Stimulated activated CD4-positive, alpha-beta T cell treated with anti-CD3 and anti-CD28 coated beads, TNF-alpha, amount 100 ng/mL, for 24 hours (primary cell): ENCODE measurements around the gene IQCK.

Experiments used
- DNase-seq, 3 experiments: peaks; one replicate each; pipeline ENCODE4 v3.0.0-alpha.2; 2020; ENCODE audit warnings: low read depth in 3 of 3

IQCK gene

DNA sequence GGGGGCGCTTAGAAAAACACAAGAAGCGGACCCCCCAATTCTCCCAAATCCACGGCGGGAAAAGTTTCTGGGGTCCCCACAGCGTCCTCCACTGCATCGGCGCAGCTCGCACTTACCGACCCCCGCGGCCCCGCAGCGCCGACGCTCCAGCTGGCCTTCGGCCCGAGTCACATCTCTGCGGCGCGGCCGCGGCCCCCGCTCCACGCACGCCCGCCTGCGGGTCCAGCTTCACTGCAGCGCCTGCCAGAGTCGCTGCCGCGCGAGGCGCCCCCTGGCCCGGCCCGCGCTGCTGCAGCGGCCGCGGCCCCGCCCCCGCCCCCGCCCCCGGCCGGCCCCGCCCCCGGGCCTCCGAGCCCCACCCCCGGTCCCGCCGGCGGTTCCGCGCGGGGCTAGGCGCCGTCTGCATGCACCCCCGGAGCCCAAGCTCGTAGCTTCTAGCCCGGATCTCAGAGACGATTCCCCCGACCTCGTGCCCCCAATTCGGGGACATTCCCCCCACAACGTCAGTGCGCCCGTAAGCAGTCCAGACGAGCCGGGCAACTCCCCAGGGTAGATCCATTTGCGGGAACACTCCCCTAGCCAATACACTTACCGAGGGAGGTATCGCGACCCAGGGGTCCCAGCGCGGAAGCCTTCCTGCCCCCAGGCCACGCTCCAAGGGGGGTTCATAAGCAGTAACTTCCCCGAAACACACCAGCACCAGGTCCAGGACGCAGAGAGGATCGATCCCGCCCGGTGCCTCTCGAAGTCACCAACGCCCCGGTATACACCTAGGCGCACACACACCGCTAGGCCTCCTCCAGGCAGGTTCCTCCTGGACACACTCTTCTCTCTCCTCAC is 166.8 kb downstream of the IQCK start, which contains the start of gene GPRC5B:
GPRC5B (minus strand) TSS at position 238 of the 840 bp plus-strand sequence. CDS start 12,003 bp downstream, outside the sequence.
- DNase-seq: peak in 2 of 3 experiments; percentile 16 to 31

DNA sequence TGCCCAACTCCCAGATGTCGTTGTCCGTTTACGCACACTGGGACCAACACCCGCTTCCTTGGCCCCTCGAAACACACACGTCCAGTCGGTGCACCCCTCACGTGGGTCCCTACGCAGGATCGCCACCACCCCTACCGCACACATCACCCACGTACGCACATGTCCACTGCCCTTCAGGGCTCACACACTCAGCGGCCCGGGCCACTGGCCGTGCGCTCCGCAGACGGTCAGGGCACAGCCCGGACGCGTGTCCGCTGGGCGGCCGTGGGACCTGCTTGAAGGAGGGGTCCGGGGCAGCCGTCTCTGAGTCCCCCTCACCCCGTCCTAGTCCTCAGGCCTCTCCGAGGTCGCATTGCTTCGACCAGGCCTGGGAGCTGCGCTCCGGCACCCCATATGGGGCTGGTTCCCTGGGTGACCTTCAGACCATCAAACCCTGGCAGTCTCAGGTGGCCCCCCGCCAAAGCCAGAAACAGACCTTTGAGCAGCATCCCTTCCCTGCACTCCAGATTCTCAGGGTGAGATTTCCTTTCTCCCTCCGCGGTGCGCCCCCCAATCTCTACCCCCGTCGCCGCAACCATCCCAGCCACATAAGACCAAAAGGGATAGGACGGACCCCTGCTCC is 167.5 kb downstream of the IQCK start:
- no peak for DNase-seq

DNA sequence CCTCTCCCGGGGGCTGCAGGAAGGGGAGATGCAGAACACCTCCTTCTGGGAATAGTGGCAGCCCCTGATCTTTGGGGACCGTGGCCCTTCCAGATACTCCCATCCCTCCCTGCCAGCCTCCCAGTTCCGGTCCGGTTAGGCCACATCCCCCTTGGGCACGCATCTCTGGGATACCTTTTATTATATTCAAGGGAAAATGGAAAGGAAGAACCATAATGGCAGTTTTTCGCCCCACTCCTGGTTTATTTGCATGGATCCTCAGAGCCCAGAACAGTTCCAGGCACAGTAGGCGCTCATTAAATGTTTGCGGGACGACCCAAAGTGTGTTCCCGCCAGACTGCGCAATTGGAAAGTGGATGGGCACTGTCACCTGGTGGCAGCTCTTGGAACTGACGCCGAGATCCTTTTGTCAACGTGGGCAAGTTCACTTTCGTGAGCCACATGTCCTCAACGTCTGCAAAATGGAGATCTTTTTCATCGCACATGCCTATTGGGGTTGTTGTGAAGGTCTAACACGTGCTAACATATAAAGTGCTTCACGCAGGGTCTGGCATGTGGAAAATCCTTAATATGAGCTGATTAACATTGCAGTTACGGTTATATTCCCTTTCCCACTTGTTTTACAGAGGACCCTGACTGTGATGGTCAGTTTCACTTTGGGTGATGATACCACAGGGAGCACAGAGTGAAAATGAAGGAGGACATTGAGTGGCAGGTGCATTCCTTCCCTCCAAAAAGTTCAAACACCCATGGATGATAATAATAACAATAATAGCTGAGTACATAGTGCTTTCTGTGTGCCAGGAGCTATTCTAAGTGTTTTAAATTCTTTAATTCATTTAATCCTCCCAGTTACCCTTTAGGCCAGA is 168.2 kb downstream of the IQCK start:
- DNase-seq: peak; percentile 63 to 83 (median 71)

DNA sequence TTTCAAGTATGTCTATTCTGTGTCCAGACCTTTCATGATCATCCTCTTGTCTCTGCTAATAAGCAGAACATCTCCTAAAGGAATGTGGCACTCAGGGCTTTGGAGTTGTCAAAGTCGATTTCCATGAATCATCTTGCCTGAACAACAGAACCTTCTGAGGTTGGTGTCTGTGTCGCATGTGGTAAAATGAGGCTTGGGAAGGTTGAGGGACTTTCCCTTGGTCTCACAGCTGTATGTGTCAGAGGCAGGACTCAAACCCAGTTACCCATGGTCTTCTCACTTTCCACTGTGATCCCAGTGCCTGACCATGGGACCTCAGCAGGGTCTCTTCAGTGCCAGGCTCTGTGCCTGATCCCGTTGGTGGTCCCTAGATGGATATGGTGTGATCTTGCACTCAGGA is 170.8 kb downstream of the IQCK start:
- no peak for DNase-seq

DNA sequence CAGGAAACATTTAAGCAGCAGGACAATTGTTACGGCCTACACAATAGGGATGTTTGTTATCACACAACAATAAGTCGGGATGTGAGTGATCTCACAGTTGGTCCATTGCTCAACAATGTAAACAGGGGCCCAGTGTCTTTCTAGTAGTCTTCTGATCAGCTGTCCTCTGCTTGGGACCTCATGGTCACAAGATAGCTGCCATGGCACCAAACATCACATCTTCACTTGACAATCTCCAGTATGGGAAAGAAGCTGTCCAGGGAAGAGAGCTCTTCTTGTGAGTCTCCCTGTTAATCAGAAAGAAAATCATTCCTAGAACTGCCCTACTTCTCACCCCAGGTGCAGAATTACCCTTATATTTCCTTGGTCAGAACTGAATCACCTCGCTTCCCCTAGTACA is 172.8 kb downstream of the IQCK start:
- no peak for DNase-seq

DNA sequence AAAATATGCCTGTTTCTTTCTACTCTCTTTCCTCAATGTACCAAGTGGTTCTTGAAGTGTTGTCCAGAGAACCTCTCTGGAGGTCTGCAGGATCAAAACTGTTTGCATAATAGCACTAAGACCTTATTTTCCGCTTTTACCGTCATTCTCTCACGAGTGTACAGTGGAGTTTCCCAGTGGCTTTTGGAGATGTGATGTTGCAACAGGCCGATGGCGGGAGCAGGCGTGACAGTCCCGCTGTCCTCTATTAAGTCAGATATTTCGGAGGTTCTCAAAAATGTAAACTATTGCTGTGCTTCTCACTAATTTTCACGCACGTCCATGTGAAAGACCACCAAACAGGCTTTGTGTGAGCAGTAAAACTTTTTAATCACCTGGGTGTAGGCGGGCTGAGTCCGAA is 174.8 kb downstream of the IQCK start:
- no peak for DNase-seq

DNA sequence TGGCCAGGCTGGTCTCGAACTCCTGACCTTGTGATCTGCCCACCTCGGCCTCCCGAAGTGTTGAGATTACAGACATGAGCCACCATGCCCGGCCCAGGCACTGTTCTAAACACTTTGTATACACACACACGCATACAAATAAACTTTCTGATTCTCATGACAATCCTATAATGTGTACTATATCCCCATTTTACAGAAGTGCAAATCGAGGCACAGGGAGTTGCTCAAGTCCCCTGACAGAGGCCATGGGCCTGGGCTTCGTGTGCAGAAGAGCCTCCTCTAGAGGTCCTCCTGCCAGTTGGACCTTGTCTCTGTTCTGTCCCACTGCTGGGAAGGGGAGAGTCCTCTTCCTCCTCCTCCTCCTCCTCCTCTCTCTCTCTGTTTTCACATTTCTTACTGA is 176.5 kb downstream of the IQCK start:
- no peak for DNase-seq

DNA sequence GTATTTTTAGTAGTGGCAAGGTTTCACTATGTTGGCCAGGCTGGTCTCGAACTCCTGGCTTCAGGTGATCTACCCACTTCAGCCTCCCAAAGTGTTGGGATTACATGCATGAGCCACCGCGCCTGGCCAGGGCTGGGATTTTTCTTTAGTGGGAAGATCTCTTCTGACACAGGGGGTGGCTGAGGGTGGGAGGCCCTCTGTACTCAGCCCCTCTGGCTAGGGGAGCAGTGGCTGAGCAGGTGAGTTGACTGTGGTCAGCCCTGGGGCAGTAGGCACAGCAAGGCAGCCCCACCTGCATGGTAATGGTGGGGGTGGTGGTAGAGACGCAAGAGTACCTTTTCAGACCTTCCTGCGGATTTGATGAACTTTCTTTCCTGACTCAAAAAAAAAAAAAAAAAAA is 178.9 kb downstream of the IQCK start:
- DNase-seq: no peak

DNA sequence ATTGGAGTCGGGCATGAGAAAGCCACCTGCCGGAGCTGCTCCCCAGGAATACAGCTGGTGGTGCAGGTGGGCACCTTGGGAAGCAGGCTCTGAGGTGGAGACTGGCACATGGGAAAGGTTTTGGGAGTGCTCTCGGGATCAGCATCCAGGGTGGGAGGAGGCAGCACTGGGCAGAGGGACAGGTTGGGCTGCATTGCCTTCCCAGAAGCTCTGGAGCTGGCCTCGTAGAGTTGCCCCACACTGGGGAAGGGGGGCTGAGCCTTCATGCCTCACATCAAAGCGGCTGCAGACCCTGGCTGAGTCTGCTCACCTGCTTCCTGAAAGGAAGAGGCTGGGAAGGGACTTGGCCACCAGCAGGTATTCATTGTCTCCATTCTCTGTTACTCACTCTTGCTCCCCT is 180.1 kb downstream of the IQCK start:
- DNase-seq: no peak

DNA sequence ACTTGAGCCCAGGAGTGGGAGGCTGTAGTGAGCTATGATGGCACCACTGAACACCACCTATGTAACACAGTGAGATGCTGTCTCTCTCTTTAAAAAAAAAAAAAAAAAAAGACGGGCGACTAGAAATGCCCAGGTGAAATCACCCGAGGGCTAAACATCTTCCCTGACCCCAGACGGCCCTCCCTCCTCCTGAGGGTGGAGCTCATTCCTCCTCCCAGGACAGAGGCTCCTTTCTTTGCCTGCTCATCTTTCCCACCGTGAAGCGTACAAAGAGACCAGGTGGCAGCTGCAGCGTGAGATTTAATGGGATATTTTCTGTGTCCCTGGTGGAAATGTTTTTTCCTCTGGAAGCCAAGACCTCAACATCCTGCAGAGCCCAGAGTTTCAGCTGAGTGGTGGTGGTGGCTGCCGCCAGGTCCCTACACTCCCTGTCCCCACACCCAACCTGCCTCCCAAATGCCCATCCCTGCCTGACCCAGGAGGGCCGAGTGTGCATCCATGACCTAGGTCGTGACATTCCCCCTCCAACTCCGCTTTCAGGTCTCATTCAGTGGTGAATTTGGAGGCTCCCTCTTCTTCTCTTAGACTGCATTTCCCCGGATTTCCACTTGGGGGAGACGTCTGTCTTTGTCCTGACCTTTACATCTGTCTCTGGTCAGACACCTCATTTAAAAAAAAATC is 181.0 kb downstream of the IQCK start:
- DNase-seq: peak in 2 of 3 experiments; percentile 16 to 22

DNA sequence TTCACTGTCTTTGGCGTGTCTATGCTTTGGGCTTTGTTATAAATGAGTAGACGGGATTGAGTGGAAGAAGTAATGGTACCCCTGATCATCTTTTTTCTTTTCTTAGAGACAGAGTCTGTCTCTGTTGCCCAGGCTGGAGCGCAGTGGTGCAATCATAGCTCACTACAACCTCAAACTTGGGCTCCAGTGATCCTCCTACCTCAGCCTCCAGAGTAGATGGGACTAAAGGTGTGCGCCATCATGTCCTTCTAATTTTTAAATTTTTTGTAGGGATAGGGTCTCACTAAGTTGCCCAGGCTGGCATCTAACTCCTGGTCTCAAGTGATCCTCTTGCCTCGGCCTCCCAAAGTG is 181.5 kb downstream of the IQCK start:
- DNase-seq: no peak

DNA sequence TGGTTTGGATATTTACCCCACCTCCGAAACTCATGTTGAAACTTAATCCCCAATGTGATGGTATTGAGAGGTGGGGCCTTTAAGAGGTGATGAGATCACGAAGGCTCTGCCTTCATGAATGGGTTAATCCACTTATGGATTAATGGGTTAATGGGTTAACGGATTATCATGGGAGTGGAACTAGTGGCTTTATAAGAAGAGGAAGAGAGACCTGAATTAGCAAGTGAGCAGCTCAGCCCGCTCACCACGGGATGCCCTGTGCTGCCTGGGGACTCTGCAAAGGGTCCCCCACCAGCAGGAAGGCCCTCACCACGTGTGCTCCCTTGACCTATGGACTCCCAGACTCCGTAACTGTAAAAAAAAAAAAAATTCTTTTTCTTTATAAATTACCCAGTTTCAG is 183.1 kb downstream of the IQCK start:
- DNase-seq: no peak

DNA sequence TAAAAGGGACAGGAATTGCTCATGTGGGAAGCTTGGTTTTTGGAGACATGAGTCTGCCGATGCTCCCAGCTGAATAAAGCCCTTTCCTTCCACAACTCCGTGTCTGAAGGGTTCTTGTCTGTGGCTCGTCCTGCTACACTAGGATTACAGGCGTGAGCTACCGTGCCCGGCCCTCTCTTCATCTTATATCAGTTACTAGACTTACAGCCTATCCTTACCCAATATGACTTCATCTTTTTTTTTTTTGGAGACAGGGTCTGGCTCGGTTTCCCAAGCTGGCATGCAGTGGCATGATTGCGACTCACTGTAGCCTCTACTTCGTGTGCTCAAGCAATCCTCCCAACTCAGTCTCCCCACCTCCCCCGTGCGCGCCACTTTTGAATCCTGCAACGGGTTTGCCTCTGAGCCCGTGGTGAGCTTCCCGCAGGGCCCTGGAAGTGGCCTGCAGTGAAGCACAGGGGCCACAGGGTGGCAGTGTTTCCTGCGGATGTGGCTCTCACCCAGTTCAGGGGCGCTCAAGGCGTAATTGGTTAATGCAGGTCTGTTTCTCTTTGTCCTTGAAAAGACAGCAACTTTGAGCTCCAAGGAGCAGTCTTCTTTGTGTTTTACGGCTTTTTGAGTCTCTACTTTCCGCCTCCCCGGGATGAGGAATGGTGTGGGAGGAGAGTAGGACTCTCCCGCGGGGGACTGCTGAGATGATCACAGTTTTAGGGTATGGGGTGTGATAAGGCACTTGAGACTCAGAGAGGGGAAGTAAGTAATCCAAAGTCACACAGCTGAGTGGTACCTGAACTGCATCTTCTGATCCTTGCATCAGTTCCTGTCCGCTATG is 189.3 kb downstream of the IQCK start:
- peak; percentile 45 to 68 (median 58) for DNase-seq
